SK-N-SH treated with all-trans-retinoic acid at 6 μM for 48 hours (cell line): Measurements from ENCODE around the gene ATP5F1B.

ENCODE experiments used
- ATAC-seq: fragments of 200-7000 bp; cut with Tn5 transposase; 3 replicates; pipeline ENCODE4 v1.9.1; 2020; ENCODE audit warnings: mild to moderate bottlenecking, moderate library complexity
- ARNTL ChIP-seq: fragments of 450-650 bp; formaldehyde crosslinking; IDR thresholded peaks from 2 replicates; pipeline ENCODE4 v1.5.0; 2020; ENCODE audit warnings: low read depth, mild to moderate bottlenecking, moderate library complexity, borderline replicate concordance
- BACH2 ChIP-seq: fragments of 250-450 bp; sonication (Bioruptor Pico); IDR thresholded peaks from 2 replicates; pipeline ENCODE4 v1.9.0; 2021; ENCODE audit warnings: mild to moderate bottlenecking, borderline replicate concordance
- ISL1 ChIP-seq: fragments of 250-450 bp; sonication (Bioruptor Pico); IDR thresholded peaks from 2 replicates; pipeline ENCODE4 v2.1.2; 2022; ENCODE audit warnings: mild to moderate bottlenecking, moderate library complexity
- OSR1 ChIP-seq: fragments of 250-450 bp; sonication (Bioruptor Pico); IDR thresholded peaks from 2 replicates; pipeline ENCODE4 v1.8.0; 2022; ENCODE audit warnings: moderate library complexity, mild to moderate bottlenecking, inconsistent platforms
- RARB ChIP-seq: fragments of 250-450 bp; sonication (Bioruptor Pico); IDR thresholded peaks from 2 replicates; pipeline ENCODE4 v1.8.0; 2021; ENCODE audit warnings: mild to moderate bottlenecking, moderate library complexity
- SNAI2 ChIP-seq: fragments of 250-450 bp; sonication (Bioruptor Pico); IDR thresholded peaks from 2 replicates; pipeline ENCODE4 v1.5.0; 2020; ENCODE audit warnings: mild to moderate bottlenecking, moderate library complexity
- TCF4 ChIP-seq: fragments of 250-450 bp; sonication (Bioruptor Pico); IDR thresholded peaks from 2 replicates; pipeline ENCODE4 v1.8.0; 2021; ENCODE audit warnings: mild to moderate bottlenecking, moderate library complexity, borderline replicate concordance
- ZC3H10 ChIP-seq: fragments of 250-450 bp; sonication (Bioruptor Pico); IDR thresholded peaks from 2 replicates; pipeline ENCODE4 v1.5.1; 2021; ENCODE audit warnings: mild to moderate bottlenecking, moderate library complexity
- ZFP3 ChIP-seq: fragments of 250-450 bp; sonication (Bioruptor Pico); IDR thresholded peaks from 2 replicates; pipeline ENCODE4 v1.5.0; 2020; ENCODE audit warnings: mild to moderate bottlenecking, moderate library complexity
- ZNF70 ChIP-seq: fragments of 450-650 bp; formaldehyde crosslinking; IDR thresholded peaks from 2 replicates; pipeline ENCODE4 v1.5.0; 2020; ENCODE audit warnings: mild to moderate bottlenecking, moderate library complexity
- ZNF8 ChIP-seq: fragments of 450-650 bp; formaldehyde crosslinking; IDR thresholded peaks from 2 replicates; pipeline ENCODE4 v1.5.0; 2020; ENCODE audit warnings: mild to moderate bottlenecking, moderate library complexity
- TF ChIP-seq, protein P1 (sequence below): fragments of 250-450 bp; sonication (Bioruptor Pico); IDR thresholded peaks from 2 replicates; pipeline ENCODE4 v1.8.0; 2020; ENCODE audit warnings: mild to moderate bottlenecking, moderate library complexity, borderline replicate concordance
- TF ChIP-seq, protein P2 (sequence below): fragments of 250-450 bp; sonication (Bioruptor Pico); IDR thresholded peaks from 2 replicates; pipeline ENCODE4 v1.8.0; 2021; ENCODE audit warnings: low read depth, mild to moderate bottlenecking, moderate library complexity, borderline replicate concordance
- TF ChIP-seq, protein P3 (sequence below): fragments of 250-450 bp; sonication (Bioruptor Pico); IDR thresholded peaks from 2 replicates; pipeline ENCODE4 v1.5.1; 2020; ENCODE audit warnings: low read depth, mild to moderate bottlenecking, moderate library complexity
- TF ChIP-seq, protein P4 (sequence below): fragments of 250-450 bp; sonication (Bioruptor Pico); IDR thresholded peaks from 2 replicates; pipeline ENCODE4 v1.5.1; 2021; ENCODE audit warnings: mild to moderate bottlenecking, moderate library complexity
- TF ChIP-seq, protein P5 (sequence below): fragments of 250-450 bp; sonication (Bioruptor Pico); IDR thresholded peaks from 2 replicates; pipeline ENCODE4 v1.5.0; 2020; ENCODE audit warnings: mild to moderate bottlenecking, moderate library complexity

Gene ATP5F1B

DNA sequence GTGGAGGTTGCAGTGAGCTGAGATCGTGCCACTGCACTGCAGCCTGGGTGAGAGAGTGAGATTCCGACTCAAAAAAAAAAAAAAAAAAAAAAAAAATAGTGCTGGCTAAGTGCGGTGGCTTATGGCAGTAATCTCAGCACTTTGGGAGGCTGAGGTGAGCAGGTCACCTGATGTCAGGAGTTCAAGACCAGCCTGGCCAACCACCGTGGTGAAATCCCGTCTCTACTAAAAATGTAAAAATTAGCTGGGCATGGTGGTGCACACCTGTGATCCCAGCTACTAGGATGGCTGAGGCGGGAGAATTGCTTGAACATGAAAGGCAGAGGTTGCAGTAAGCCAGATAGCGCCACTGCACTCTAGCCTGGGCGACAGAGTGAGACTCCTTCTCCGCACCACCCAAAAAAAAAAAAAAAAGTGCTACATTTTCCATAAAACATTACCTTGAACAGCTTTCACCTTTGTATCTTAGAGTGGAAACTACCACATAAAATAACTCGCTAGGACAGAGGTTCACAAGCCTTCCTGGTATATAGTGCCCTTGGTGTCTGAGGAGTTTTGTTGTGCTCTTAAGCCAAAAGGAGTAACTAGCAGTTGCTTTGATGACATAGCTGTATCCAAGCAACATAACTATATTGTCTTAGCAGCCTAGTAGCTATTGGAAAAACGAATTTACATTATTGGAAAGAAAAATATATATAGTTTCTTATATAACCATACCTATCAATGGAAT is 31.2 kb upstream of the ATP5F1B start (continued):
- TF ChIP-seq, protein P1, sequence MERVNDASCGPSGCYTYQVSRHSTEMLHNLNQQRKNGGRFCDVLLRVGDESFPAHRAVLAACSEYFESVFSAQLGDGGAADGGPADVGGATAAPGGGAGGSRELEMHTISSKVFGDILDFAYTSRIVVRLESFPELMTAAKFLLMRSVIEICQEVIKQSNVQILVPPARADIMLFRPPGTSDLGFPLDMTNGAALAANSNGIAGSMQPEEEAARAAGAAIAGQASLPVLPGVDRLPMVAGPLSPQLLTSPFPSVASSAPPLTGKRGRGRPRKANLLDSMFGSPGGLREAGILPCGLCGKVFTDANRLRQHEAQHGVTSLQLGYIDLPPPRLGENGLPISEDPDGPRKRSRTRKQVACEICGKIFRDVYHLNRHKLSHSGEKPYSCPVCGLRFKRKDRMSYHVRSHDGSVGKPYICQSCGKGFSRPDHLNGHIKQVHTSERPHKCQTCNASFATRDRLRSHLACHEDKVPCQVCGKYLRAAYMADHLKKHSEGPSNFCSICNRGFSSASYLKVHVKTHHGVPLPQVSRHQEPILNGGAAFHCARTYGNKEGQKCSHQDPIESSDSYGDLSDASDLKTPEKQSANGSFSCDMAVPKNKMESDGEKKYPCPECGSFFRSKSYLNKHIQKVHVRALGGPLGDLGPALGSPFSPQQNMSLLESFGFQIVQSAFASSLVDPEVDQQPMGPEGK (CRISPR knock-in tag) = no peak

DNA sequence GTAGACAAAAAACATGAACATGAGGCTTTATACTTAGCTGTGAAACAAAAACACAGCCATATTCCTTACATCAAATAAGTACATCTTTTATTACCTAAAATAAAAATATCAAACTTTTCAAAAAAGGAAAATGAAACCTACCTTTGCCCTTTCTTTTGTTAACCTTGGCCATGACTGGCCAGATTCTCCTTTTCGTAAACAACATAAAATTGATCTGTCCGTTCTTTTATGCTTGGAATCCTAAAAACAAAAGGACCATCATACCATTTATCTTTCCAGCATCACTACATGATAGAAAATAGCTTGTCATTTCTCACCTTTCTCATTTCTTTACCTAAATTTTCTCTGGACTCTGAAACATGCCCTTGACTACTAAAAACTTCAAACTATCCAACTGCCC is 25.8 kb upstream of the ATP5F1B start:
- no peak for ATAC-seq
- TF ChIP-seq, protein P2, sequence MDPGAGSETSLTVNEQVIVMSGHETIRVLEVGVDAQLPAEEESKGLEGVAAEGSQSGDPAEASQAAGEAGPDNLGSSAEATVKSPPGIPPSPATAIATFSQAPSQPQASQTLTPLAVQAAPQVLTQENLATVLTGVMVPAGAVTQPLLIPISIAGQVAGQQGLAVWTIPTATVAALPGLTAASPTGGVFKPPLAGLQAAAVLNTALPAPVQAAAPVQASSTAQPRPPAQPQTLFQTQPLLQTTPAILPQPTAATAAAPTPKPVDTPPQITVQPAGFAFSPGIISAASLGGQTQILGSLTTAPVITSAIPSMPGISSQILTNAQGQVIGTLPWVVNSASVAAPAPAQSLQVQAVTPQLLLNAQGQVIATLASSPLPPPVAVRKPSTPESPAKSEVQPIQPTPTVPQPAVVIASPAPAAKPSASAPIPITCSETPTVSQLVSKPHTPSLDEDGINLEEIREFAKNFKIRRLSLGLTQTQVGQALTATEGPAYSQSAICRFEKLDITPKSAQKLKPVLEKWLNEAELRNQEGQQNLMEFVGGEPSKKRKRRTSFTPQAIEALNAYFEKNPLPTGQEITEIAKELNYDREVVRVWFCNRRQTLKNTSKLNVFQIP = no peak
- TF ChIP-seq ISL1 (CRISPR knock-in tag) (no peak), ZNF70 (CRISPR knock-in tag) (no peak), SNAI2 (CRISPR knock-in tag) (no peak), BACH2 (CRISPR knock-in tag) (no peak), RARB (CRISPR knock-in tag) (no peak), ZFP3 (CRISPR knock-in tag) (no peak), OSR1 (no peak), ZC3H10 (no peak), ARNTL (CRISPR knock-in tag) (no peak), TCF4 (CRISPR knock-in tag) (no peak), ZNF8 (CRISPR knock-in tag) (no peak)
- TF ChIP-seq, protein P3, sequence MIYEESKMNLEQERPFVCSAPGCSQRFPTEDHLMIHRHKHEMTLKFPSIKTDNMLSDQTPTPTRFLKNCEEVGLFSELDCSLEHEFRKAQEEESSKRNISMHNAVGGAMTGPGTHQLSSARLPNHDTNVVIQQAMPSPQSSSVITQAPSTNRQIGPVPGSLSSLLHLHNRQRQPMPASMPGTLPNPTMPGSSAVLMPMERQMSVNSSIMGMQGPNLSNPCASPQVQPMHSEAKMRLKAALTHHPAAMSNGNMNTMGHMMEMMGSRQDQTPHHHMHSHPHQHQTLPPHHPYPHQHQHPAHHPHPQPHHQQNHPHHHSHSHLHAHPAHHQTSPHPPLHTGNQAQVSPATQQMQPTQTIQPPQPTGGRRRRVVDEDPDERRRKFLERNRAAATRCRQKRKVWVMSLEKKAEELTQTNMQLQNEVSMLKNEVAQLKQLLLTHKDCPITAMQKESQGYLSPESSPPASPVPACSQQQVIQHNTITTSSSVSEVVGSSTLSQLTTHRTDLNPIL (CRISPR knock-in tag) = no peak
- TF ChIP-seq, protein P1 (CRISPR knock-in tag) = no peak
- TF ChIP-seq, protein P4, sequence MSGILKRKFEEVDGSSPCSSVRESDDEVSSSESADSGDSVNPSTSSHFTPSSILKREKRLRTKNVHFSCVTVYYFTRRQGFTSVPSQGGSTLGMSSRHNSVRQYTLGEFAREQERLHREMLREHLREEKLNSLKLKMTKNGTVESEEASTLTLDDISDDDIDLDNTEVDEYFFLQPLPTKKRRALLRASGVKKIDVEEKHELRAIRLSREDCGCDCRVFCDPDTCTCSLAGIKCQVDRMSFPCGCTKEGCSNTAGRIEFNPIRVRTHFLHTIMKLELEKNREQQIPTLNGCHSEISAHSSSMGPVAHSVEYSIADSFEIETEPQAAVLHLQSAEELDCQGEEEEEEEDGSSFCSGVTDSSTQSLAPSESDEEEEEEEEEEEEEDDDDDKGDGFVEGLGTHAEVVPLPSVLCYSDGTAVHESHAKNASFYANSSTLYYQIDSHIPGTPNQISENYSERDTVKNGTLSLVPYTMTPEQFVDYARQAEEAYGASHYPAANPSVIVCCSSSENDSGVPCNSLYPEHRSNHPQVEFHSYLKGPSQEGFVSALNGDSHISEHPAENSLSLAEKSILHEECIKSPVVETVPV (CRISPR knock-in tag) = no peak
- TF ChIP-seq, protein P5, sequence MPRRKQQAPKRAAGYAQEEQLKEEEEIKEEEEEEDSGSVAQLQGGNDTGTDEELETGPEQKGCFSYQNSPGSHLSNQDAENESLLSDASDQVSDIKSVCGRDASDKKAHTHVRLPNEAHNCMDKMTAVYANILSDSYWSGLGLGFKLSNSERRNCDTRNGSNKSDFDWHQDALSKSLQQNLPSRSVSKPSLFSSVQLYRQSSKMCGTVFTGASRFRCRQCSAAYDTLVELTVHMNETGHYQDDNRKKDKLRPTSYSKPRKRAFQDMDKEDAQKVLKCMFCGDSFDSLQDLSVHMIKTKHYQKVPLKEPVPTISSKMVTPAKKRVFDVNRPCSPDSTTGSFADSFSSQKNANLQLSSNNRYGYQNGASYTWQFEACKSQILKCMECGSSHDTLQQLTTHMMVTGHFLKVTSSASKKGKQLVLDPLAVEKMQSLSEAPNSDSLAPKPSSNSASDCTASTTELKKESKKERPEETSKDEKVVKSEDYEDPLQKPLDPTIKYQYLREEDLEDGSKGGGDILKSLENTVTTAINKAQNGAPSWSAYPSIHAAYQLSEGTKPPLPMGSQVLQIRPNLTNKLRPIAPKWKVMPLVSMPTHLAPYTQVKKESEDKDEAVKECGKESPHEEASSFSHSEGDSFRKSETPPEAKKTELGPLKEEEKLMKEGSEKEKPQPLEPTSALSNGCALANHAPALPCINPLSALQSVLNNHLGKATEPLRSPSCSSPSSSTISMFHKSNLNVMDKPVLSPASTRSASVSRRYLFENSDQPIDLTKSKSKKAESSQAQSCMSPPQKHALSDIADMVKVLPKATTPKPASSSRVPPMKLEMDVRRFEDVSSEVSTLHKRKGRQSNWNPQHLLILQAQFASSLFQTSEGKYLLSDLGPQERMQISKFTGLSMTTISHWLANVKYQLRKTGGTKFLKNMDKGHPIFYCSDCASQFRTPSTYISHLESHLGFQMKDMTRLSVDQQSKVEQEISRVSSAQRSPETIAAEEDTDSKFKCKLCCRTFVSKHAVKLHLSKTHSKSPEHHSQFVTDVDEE (CRISPR knock-in tag) = no peak

DNA sequence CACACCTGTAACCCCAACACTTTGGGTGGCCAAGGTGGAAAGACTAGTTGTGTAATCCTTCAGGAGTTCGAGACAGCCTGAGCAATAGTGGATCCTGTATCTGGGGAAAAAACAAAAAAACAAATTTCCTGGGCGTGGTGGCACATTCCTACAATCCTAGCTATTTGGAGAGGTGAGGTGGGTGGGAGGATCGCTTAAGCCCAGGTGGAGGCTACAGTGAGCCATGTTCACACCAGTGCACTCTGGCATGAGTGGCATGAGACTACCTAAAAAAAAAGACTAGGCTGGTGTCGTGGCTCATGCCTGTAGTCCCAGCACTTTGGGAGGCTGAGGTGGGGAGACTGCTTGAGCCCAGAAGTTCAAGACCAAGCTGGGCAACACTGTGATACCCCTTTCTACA is 25.1 kb upstream of the ATP5F1B start:
- ATAC-seq = no peak
- TF ChIP-seq, protein P1 (CRISPR knock-in tag) = no peak
